ENCODE results near the gene DPRX. TPM values are rescaled to one million over a fixed set of nuclear protein-coding genes. Genes with fewer than 3 reads are reported as not detected.

Gene DPRX
- total and polyA plus RNA-seq, 2 of the 13 experiments (the other 11 are each of a cell fraction or from before 2014, with no cell fraction given): not detected

GRCh38 chr19:53612762-53613526 lies 18.9 kb upstream of the DPRX start (continued):
- TF ChIP-seq, protein P1, sequence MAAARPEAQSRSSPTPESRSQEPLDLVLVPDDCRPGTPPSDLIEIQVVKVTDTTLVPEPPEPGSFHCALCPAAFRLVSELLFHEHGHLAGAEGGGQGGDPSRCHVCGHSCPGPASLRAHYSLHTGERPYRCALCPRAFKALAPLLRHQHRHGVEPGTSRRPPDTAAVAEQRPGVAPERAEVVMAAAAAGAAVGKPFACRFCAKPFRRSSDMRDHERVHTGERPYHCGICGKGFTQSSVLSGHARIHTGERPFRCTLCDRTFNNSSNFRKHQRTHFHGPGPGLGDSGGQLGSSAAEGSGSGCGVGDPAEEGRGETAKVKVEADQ (CRISPR knock-in tag; IDR thresholded peaks at IDR 0.05; ENCODE audit: borderline replicate concordance): no peak
- TF ChIP-seq JUNB (CRISPR knock-in tag; IDR thresholded peaks at IDR 0.05; ENCODE audit: borderline replicate concordance) (no peak), ZNF331 (CRISPR knock-in tag; IDR thresholded peaks at IDR 0.05) (0 out of 2 replicates have a peak, but pooled peaks have one; percentile 52), TEAD3 (CRISPR knock-in tag; optimal IDR thresholded peaks at IDR 0.05; ENCODE audit: borderline replicate concordance) (peak; percentile 88), ZFP36L2 (CRISPR knock-in tag; IDR thresholded peaks at IDR 0.05) (no peak), ZNF24 (IDR thresholded peaks at IDR 0.05) (no peak), ELF3 (CRISPR knock-in tag; IDR thresholded peaks at IDR 0.05) (peak; percentile 19; the same call in 1 of the 2 replicates), ZNF792 (CRISPR knock-in tag; IDR thresholded peaks at IDR 0.05) (no peak), ZNF713 (CRISPR knock-in tag; IDR thresholded peaks at IDR 0.05) (no peak), ZBTB4 (CRISPR knock-in tag; IDR thresholded peaks at IDR 0.05; ENCODE audit: borderline replicate concordance) (no peak), ZNF496 (CRISPR knock-in tag; IDR thresholded peaks at IDR 0.05; ENCODE audit: insufficient replicate concordance) (no peak), ZSCAN29 (CRISPR knock-in tag; conservative IDR thresholded peaks at IDR 0.05) (no peak), NR2F6 (IDR thresholded peaks at IDR 0.05) (peak; percentile 44; the same call in 1 of the 2 replicates), NR2F6 (CRISPR knock-in tag; IDR thresholded peaks at IDR 0.05) (peak; percentile 77), HDAC2 (CRISPR knock-in tag; IDR thresholded peaks at IDR 0.05) (peak; percentile 12; the same call in 1 of the 2 replicates), RXRA (CRISPR knock-in tag; IDR thresholded peaks at IDR 0.05) (peak; percentile 58; the same call in 1 of the 2 replicates), AGO1 (IDR thresholded peaks at IDR 0.05; ENCODE audit: low read depth, low read length, poor library complexity, severe bottlenecking) (no peak), ZKSCAN5 (CRISPR knock-in tag; IDR thresholded peaks at IDR 0.05) (no peak), SCMH1 (CRISPR knock-in tag; IDR thresholded peaks at IDR 0.05; ENCODE audit: borderline replicate concordance) (no peak), ZSCAN25 (CRISPR knock-in tag; IDR thresholded peaks at IDR 0.05) (no peak), NKX3-1 (CRISPR knock-in tag; IDR thresholded peaks at IDR 0.05) (no peak), NR2F1 (CRISPR knock-in tag; IDR thresholded peaks at IDR 0.05) (no peak), ISX (CRISPR knock-in tag; conservative IDR thresholded peaks at IDR 0.05) (no peak), HES4 (CRISPR knock-in tag; IDR thresholded peaks at IDR 0.05; ENCODE audit: borderline replicate concordance) (no peak), CBFB (CRISPR knock-in tag; IDR thresholded peaks at IDR 0.05) (no peak), SKI (IDR thresholded peaks at IDR 0.05; ENCODE audit: partially characterized antibody) (no peak), PPARG (CRISPR knock-in tag; conservative IDR thresholded peaks at IDR 0.05) (peak; percentile 60; the same call in 1 of the 2 replicates)
- TF ChIP-seq, protein P2, sequence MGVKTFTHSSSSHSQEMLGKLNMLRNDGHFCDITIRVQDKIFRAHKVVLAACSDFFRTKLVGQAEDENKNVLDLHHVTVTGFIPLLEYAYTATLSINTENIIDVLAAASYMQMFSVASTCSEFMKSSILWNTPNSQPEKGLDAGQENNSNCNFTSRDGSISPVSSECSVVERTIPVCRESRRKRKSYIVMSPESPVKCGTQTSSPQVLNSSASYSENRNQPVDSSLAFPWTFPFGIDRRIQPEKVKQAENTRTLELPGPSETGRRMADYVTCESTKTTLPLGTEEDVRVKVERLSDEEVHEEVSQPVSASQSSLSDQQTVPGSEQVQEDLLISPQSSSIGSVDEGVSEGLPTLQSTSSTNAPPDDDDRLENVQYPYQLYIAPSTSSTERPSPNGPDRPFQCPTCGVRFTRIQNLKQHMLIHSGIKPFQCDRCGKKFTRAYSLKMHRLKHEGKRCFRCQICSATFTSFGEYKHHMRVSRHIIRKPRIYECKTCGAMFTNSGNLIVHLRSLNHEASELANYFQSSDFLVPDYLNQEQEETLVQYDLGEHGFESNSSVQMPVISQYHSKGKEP (CRISPR knock-in tag; IDR thresholded peaks at IDR 0.05): no peak
